GM19324 (cell line): Measurements from ENCODE around the gene CDIPT.
"Not testable (repeated sequence)": the region's sequence is repeated elsewhere in the genome, so short reads cannot be mapped to it uniquely, and the experiment has no call there.

Experiments
- ATAC-seq: cut with Tn5 transposase; IDR thresholded peaks from one replicate; pipeline ENCODE4 v1.9.1; 2021; ENCODE audit warnings: mild to moderate bottlenecking, moderate library complexity; ENCODE audit not compliant: unreplicated experiment, low FRiP score

The CDIPT gene

DNA sequence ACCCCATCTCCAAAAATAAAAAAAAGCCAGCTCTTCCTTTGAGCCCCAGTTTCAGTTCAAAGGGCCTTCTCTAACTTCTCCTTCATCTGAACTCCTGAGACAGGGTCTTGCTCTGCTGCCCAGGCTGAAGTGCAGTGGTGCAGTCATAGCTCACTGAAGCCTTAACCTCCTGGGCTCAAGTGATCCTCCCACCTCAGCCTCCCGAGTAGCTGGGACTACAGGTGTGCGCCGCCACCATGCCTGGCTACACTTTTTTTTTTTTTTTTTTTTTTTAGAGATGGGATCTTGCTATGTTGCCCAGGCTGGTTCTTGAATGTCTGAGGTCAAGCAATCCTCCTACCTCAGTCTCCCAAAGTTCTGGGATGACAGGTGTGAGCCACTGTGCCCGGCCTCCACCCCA lies 29.8 kb downstream of the CDIPT start:
- not testable (repeated sequence) for ATAC-seq

DNA sequence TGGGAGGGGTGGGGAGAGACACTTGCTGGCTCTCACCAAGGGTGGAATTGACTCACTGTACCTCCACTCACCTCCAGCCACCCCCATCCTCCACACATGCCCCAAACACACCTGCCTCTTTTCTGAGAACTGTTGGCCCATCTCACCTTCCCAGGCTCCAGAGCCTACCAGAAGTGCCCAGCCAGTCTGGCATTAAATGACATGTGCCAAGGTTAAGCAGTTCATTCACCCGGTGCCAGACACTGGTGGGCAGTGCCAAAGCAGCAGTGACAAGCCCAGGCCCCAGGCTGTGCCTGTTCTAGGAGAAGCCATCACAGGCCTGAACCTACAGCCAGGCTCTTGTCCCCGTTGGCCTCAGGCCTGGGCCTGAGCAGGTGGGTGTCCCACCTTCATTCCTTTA lies 31.5 kb downstream of the CDIPT start:
- ATAC-seq: no peak

DNA sequence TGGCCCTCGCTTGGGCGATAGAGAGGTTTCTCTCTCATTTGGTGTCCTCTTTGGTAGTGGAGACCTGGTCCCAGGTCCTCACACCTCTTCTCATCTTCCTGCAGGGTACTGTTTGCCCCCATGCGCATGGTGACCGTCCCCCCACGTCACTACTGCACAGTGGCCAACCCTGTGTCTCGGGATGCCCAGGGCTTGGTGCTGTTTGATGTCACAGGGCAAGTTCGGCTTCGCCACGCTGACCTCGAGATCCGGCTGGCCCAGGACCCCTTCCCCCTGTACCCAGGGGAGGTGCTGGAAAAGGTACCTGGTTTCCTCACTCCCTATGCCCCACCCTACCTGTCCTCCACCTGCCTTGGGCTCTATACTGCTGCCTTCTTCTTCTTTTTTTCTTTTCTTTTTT lies 32.3 kb downstream of the CDIPT start:
- ATAC-seq: no peak

DNA sequence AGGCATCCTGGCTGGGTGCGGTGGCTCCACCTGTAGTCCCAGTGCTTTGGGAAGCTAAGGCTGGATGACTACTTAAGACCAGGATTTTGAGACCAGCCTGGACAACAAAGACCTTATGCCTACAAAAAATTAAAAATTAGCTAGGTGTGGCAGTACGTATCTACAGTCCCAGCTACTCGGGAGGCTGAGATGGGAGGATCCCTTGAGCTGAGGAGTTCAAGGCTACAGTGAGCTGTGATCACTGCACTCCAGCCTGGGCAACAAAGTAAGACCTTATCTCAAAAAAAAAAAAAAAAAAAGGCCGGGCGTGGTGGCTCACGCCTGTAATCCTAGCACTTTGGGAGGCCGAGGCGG lies 36.7 kb downstream of the CDIPT start:
- ATAC-seq: no peak

DNA sequence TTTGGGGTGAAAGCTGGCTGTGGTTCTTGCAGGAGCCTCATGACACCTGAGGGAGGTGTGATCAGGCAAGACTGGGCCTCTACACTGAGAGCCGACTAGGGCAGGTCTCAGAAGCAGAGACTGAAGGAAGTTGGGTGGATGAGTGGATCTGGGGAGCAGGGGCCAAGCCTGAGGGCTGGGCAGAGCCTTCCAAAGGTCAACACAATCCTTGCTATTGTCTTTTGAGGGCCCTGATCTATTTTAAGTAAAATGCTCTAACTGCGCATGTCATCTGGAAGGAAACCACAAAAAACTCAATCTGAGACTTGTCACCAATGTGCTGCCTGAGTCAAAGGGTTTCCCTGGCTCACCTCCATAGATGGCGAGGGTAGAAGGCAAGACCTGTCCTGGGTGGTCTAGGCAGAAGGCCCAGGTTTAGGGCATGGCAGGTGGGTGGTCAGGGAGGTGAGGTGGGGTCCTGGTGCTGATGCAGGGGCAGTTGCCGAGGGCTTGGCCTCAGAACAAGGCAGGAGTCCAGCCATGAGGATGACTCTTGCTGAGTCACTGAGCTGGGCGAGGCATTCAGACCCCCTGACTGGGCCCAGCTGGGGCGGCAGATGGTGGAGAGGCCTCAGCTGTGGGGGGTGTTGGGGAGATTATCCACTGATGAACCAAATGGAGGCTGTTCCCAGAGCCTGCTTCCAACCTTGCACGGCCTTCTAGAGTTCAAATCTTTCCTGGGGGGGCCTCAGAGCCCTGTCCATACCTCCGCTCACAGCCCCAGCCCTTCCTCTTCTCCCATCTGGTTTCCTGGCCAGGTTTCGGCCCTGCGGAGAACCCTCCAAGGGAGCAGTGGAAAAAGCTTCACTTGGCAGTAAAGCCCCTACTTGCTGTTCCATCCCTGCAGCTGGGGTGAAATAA lies 37.6 kb downstream of the CDIPT start:
- ATAC-seq: no peak

DNA sequence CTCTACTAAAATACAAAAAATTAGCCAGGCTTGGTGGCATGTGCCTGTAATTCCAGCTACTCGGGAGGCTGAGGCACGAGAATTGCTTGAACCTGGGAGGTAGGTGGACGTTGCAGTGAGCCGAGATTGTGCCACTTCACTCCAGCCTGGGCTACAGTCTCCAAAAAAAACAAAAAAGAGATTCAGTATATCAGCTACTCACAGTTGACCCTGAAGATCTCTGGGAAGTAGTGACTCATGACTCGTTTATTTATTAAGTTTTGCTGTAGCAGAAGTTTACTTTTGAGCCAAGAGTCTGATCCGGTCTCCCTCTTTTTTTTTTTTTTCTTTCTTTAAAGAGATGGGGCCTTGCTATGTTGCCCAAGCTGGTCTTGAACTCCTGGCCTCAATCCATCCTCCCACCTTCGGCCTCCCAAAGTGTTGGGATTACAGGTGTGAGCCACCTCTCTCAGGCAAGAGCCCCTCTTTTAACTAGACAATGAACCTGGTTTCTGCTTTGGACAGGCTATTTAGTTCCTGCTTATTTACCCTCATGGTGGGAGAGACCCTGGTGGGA lies 38.4 kb downstream of the CDIPT start:
- ATAC-seq: no peak

DNA sequence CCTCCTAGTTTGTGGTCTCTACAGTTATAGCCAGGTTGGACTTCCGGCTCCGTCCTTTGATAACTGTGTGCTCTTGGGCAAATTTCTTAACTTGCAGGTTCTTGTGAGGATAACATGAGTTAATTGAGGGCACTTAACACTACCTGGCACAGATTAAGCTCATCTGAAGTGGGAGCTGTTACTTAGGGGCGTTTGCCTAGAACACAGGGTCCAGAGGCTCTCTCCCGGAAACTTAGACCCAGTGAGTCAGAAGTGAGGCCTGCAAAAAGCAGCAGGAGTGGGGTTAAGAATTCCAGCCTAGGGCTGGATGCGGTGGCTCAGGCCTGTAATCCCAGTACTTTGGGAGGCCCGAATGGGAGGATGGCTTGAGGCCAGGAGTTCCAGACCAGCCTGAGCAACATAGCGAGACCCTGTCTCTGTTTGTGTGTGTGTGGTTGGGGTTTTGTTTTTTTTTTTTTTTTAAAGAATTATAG lies 41.3 kb downstream of the CDIPT start:
- no peak for ATAC-seq

DNA sequence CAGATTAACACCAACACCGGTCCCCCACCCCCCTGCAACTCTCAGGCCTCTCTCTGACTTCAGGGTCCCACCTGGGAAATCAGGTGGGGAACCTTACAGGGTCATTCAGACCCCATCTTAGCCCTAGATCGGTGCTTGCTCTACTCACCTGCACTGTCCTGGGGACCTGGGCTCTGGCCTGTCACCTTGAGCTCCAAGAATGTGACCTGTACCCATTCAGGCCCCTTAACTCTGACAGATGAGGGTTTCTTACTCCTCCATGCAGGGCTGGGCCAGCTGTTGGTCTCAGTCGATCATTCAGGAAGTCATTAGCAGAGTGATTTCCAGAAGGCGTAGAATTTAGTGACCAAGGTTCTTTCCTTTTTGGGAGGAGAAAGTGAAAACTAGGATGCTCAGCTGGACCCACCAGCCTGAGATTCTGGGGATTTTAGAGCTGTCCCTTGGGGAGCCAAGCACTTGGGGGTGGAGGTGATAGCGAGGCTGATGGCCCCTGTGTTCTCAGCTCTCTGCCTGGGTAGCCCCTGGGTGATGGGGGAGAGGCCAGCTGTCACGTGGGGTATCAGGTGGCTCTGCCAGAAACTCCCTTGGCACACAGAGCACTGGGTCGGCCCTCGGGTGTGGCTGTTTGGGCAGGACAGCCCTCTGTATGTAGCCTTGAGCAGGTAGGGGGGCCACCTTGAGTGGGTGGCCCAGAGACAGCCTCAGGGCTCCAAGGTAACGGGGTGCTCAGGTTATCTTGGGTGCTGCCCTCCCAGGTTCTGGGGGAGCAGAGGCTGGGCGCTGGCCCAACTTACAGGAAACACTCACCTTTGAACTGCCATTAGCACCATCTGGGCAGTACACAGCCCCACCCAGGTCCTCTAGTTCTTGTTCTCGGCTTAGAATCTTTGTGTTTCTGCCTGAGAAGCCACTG lies 42.0 kb downstream of the CDIPT start:
- ATAC-seq: no peak

DNA sequence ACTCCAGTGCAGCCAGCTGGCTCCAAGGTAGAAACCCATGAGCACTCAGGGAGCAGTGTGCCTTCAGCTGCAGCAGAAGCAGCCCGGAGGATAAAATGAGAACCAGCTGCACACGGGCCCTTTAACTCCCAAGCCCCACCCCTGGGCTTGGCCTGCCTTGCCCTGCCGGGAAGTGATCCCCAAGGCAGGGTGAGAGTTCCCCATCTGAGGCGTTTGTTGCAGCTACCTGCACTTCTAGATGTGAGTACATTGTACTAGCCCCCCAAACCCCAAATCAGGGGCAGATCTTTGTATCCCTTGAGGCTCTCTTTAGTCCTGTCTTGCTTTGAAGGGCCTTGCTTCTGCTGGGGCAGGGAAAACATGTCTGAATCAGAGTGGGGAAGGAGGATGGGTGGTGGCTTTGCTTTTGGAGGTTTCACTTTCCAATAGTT lies 42.7 kb downstream of the CDIPT start, which contains the start of gene MVP:
Gene MVP, plus strand, starts transcription at position 192 of the 431 bp plus-strand sequence. CDS start 10,088 bp downstream, outside the sequence.
- ATAC-seq: no peak

DNA sequence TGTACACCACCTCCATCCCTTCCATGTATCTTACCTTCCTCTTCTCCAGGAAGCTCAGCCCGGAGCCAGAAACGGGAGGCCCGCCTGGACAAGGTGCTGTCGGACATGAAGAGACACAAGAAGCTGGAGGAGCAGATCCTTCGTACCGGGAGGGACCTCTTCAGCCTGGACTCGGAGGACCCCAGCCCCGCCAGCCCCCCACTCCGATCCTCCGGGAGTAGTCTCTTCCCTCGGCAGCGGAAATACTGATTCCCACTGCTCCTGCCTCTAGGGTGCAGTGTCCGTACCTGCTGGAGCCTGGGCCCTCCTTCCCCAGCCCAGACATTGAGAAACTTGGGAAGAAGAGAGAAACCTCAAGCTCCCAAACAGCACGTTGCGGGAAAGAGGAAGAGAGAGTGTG lies 43.5 kb downstream of the CDIPT start:
- ATAC-seq: no peak

DNA sequence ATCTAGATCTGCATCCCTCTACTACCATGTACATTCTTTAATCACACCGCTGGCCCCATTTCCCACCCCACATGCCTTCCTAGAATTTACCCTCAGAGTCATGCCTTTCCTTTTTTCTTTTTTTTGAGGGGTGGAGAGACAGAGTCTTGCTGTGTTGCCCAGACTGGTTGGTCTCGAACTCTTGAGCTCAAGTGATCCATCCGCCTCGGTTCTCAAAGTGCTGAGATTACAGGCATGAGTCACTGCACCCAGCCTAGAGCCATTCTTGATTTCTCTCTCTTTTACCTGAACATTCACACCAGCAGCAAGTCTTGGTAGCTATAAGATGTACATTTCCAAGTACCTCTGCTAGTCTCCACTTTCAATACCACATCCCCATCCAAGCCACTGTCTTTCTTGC lies 44.9 kb downstream of the CDIPT start:
- ATAC-seq: no peak

DNA sequence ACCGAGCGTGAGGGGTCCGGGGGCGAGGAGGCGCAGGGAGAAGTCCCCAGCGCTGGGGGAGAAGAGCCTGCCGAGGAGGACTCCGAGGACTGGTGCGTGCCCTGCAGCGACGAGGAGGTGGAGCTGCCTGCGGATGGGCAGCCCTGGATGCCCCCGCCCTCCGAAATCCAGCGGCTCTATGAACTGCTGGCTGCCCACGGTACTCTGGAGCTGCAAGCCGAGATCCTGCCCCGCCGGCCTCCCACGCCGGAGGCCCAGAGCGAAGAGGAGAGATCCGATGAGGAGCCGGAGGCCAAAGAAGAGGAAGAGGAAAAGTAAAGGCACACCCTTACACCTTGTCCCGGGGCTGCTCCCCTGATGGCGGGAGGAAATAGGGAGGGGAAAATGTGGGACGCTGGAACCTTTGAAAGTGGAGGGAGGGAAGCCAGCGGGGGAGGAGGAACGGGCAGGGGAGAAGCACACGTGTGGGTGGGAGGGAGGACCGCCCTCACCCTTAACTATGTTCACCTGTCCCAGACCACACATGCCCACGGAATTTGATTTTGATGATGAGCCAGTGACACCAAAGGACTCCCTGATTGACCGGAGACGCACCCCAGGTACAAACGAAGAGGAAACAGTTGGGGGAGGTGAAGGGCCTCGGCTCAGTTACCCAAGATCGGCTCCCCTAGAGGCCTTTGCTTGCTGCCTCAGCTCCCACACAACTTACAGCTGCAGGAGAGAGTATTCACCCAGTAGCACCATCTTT lies 46.2 kb downstream of the CDIPT start:
- peak; percentile 11 for ATAC-seq

DNA sequence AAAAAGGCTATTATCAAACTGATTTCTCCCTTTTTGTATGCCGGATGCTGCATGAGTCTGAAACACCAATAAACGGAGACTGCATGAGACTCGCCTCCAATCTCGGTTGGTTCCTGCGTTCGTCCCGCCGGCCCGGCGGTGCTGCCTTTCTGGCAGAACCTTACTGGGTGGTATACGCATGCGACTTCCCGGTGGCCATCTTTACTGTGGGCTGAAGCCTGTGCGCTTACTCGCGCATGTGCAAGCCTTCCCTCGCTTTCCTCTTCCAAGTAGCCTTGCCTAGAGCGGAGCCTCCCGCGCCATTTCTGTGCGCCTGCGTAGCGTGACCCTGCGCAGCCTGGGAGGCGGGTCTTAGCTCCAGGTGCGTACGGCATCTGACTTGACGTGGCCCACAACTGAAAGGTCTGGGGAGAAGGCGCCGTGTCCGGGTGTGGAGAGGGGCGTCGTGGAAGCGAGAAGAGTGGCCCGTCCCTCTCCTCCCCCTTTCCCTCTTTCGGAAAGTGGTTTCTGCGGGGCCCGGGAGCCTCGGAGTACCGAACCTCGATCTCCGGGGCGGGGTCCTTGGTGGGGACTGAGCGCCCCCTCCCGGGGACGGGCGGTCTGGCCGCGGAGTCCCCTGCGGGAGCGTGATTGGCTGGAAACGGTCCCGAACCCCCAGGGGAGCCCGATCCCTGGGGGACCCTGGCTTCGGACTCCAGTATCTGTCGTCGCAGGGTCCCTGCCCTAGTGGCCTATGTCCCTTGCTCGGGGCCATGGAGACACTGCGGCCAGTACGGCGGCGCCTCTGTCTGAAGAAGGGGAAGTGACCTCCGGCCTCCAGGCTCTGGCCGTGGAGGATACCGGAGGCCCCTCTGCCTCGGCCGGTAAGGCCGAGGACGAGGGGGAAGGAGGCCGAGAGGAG lies 47.0 kb downstream of the CDIPT start, which contains the start of gene PAGR1:
Gene PAGR1, plus strand, starts transcription at position 360 of the 901 bp plus-strand sequence. Its CDS starts 374 bp downstream, at position 734.
- ATAC-seq: peak; percentile 75

DNA sequence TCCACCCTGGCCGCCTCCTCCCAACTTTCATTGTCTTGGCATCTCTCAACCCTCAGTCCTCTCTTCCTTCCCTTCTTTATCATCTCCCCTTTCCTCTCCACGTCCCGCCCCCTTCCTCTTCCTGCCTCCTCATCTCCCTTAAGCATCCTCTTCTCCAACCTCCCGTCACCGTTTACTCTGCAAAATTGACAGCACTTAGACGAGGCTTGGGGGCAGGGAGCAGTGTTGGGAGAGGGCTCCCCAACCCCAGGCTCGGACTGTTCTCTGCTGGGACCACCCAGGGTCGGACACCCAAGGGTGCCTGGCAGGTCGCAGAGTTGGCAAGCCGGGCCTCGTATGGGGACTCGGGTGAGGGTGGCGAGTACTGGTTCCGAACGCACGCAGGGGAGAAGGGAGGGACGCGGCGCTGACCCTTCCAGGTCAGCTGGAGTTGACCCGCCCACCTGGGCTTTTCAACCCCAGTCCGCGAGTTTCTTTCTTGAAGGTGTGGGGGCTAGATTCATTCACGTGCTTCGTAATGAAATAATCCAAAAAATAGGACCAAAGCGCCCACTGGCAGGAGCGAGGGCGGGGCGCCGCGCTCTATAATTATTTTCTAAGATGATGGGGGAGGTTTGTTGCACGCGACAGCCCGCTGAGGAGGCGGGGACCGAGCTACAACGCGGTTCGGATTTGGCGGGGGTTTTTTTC lies 47.8 kb downstream of the CDIPT start:
- no peak for ATAC-seq

DNA sequence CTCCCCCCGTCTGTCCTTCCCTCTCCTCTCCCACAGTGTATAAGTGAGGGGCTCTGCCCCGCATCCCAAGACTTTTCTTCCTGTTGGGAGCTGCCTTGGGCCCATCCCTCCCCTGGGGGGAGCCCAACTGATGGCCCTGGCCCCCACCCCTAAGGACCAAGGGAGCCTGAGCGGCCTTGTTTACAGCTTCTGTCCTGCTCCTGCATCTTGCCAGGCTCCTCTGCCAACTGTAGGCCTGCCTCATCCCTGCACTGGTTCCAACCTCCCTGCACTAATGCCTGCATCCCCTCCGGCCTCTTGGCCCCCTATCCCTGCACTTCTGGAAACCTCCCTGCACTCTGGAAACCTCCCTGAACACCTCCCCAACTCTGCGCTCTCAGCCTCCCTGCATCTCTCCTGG lies 48.4 kb downstream of the CDIPT start:
- no peak for ATAC-seq

DNA sequence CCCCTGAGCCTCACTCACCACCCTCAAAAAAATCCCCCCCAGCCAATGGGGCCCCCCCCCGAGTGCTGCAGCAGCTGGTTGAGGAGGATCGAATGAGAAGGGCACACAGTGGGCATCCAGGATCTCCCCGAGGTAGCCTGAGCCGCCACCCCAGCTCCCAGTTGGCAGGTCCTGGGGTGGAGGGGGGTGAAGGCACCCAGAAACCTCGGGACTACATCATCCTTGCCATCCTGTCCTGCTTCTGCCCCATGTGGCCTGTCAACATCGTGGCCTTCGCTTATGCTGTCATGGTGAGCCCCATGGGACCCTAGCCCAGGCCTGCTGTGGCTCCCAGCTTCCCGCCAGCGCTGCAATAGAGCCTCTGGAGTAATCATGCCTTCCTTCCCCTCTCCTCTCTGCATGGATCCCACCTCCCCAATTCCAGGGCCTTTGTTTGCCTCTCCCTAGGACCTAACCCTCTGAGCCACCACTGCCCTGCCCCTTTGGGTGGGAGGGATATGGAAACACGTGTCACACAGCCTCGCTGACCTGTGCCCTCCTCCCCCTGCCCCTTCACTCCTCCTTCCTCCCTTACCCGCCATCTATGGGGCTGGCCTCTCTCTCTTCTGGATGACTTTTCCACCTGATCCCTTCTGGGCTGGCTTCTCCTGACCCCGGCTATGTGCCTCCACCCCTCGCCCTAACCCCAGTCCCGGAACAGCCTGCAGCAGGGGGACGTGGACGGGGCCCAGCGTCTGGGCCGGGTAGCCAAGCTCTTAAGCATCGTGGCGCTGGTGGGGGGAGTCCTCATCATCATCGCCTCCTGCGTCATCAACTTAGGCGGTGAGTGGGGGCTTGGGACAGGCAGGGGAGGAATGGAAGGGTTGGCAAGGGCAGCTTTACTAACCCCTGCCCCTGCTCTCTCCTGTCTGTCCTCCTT lies 49.1 kb downstream of the CDIPT start:
- ATAC-seq: no peak
